Liver (tissue), 9 donors: Measurements from ENCODE around the gene GPR176. TPM values are rescaled to one million over a fixed set of nuclear protein-coding genes. Genes with fewer than 3 reads are reported as not detected.

Experiments used
- DNase-seq: peaks from one replicate; pipeline ENCODE4 v3.0.0-alpha.2; 2017; ENCODE audit warnings: low spot score
- H3K27ac ChIP-seq, 2 donors: one replicate each; pipeline ENCODE4 v1.7.0; 2013; ENCODE audit warnings: inconsistent platforms in 2 of 2, low read length in 2 of 2, control low read depth in 1 of 2, low read depth in 1 of 2, mild to moderate bottlenecking in 1 of 2
- H3K27me3 ChIP-seq, 4 donors: one replicate each; pipeline versions ENCODE4 v1.6.1 to v1.7.0; 2013; ENCODE audit warnings: low read length in 3 of 4, inconsistent platforms in 1 of 4, mild to moderate bottlenecking in 1 of 4, moderate library complexity in 1 of 4; ENCODE audit not compliant: control insufficient read depth in 4 of 4, insufficient read depth in 4 of 4
- H3K36me3 ChIP-seq, 4 donors: one replicate each; pipeline versions ENCODE4 v1.6.1 to v1.7.0; 2013; ENCODE audit warnings: low read length in 3 of 4, mild to moderate bottlenecking in 3 of 4, low read depth in 1 of 4, moderate library complexity in 1 of 4; ENCODE audit not compliant: control insufficient read depth in 4 of 4, insufficient read depth in 3 of 4
- H3K4me1 ChIP-seq, 4 donors: one replicate each; pipeline versions ENCODE4 v1.6.1 to v1.7.0; 2013; ENCODE audit warnings: low read length in 3 of 4, mild to moderate bottlenecking in 3 of 4, moderate library complexity in 1 of 4; ENCODE audit not compliant: control insufficient read depth in 4 of 4, insufficient read depth in 4 of 4
- H3K4me3 ChIP-seq, 3 donors: one replicate each; pipeline versions ENCODE4 v1.6.1 to v1.7.0; 2013; ENCODE audit warnings: low read length in 3 of 3, control low read depth in 1 of 3, low read depth in 1 of 3, mild to moderate bottlenecking in 1 of 3
- H3K9ac ChIP-seq, 2 donors: one replicate each; pipeline ENCODE4 v1.7.0; 2013; ENCODE audit warnings: low read length in 2 of 2, mild to moderate bottlenecking in 2 of 2, moderate library complexity in 2 of 2, control low read depth in 1 of 2, low read depth in 1 of 2
- H3K9me3 ChIP-seq, 4 donors: one replicate each; pipeline versions ENCODE4 v1.6.1 to v1.7.0; 2013; ENCODE audit warnings: low read length in 3 of 4; ENCODE audit not compliant: control insufficient read depth in 4 of 4
- EGR1 ChIP-seq, 2 donors: IDR thresholded peaks; 2 replicates each; pipeline ENCODE4 v1.6.1; 2016 to 2018; ENCODE audit warnings: antibody characterized with exemption in 2 of 2, low read depth in 2 of 2
- FOXA2 ChIP-seq: IDR thresholded peaks from 2 replicates; pipeline ENCODE4 v1.6.1; 2016; ENCODE audit warnings: antibody characterized with exemption
- HNF4A ChIP-seq, 2 donors: conservative IDR thresholded peaks; 2 replicates each; pipeline ENCODE4 v1.6.1; 2016; ENCODE audit warnings: antibody characterized with exemption in 2 of 2, mild to moderate bottlenecking in 2 of 2
- HNF4G ChIP-seq: IDR thresholded peaks from 2 replicates; pipeline ENCODE4 v1.6.1; 2016; ENCODE audit warnings: antibody characterized with exemption
- JUND ChIP-seq, 2 donors: IDR thresholded peaks; 2 replicates each; pipeline ENCODE4 v1.6.1; 2016; ENCODE audit warnings: antibody characterized with exemption in 2 of 2
- MAX ChIP-seq: IDR thresholded peaks from 2 replicates; pipeline ENCODE4 v1.6.1; 2016; ENCODE audit warnings: antibody characterized with exemption
- RAD21 ChIP-seq, 2 donors: IDR thresholded peaks; 2 replicates each; pipeline ENCODE4 v1.6.1; 2016; ENCODE audit warnings: antibody characterized with exemption in 2 of 2, mild to moderate bottlenecking in 2 of 2
- REST ChIP-seq: IDR thresholded peaks from 2 replicates; pipeline ENCODE4 v1.6.1; 2016; ENCODE audit warnings: antibody characterized with exemption, mild to moderate bottlenecking
- RXRA ChIP-seq, 2 donors: IDR thresholded peaks; 2 replicates each; pipeline ENCODE4 v1.6.1; 2017 to 2018; ENCODE audit warnings: antibody characterized with exemption in 2 of 2, mild to moderate bottlenecking in 1 of 2
- TAF1 ChIP-seq: conservative IDR thresholded peaks from 2 replicates; pipeline ENCODE4 v1.6.1; 2016; ENCODE audit warnings: antibody characterized with exemption, mild to moderate bottlenecking
- WGBS: extraction: QIAGEN DNeasy Blood & Tissue Kit; methylation state at CpG from one replicate; pipeline ENCODE4 v1.1.7; 2013; 5-methylcytosine and 5-hydroxymethylcytosine counted together
- polyA plus RNA-seq, 2 donors: library from polyadenylated mRNA; stranded (reverse) in 1 of 2; unstranded in 1 of 2; fragments of 200-250 nt in 1 of 2; fragments of >200 nt in 1 of 2; fragmentation: Nextera tagmentation in 1 of 2; extraction: Ambion mirVana in 1 of 2; gene quantifications; one replicate each; pipeline versions ENCODE4 v1.2.1 to v1.2.3, GENCODE V29; 2013 to 2015
- total RNA-seq, 2 donors: library from RNA; depleted of rRNA; stranded (reverse); fragments of >200 nt; gene quantifications; one replicate each; pipeline ENCODE4 v1.2.3, GENCODE V29; 2014
- TF ChIP-seq, protein P1 (sequence below): IDR thresholded peaks from 2 replicates; pipeline ENCODE4 v1.6.1; 2016; ENCODE audit warnings: antibody characterized with exemption
- TF ChIP-seq, protein P2 (sequence below): IDR thresholded peaks from 2 replicates; pipeline ENCODE4 v1.6.1; 2016; ENCODE audit warnings: antibody characterized with exemption
- TF ChIP-seq, protein P3 (sequence below): fragments of 150-350 bp; IDR thresholded peaks from 2 replicates; pipeline ENCODE4 v1.5.1; 2017; ENCODE audit warnings: improper control_type of control experiment, low read depth, low read length; ENCODE audit not compliant: missing input control
- donor health status: healthy.
- donor health status: healthy.
- donor health status: healthy.
- donor health status: healthy.
- donor health status: healthy.

GPR176 gene
- total and polyA plus RNA-seq, 4 donors = 0.44 to 1.7 (median 1.4) TPM

DNA sequence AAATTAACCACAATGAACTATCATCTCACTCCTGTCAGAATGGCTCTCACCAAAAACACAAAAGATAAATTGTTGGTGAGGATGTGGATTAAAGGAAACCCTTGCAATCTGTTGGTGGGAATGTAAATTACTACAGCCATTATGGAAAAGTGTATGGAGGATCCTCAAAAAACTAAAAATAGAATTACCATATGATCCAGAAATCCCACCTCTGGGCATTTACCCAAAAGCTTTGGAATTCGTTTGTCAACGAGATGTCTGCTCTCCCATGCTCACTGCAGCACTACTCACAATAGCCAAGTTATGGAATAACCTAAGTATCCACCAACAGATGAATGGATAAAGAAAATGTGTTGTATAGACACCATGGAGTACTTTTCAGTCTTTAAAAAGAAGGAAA, 159.1 kb downstream of the GPR176 start:
- H3K27ac ChIP-seq = no peak overlapping the region
- H3K4me1 ChIP-seq = no peaks in the 10 kb centered on the region
- 78% methylated on average over 2 of the region's 2 CpGs for WGBS
- TF ChIP-seq, protein P1, sequence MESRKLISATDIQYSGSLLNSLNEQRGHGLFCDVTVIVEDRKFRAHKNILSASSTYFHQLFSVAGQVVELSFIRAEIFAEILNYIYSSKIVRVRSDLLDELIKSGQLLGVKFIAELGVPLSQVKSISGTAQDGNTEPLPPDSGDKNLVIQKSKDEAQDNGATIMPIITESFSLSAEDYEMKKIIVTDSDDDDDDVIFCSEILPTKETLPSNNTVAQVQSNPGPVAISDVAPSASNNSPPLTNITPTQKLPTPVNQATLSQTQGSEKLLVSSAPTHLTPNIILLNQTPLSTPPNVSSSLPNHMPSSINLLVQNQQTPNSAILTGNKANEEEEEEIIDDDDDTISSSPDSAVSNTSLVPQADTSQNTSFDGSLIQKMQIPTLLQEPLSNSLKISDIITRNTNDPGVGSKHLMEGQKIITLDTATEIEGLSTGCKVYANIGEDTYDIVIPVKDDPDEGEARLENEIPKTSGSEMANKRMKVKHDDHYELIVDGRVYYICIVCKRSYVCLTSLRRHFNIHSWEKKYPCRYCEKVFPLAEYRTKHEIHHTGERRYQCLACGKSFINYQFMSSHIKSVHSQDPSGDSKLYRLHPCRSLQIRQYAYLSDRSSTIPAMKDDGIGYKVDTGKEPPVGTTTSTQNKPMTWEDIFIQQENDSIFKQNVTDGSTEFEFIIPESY = no peak
- no peak for TF ChIP-seq TAF1
- no peak for TF ChIP-seq FOXA2
- TF ChIP-seq, protein P2, sequence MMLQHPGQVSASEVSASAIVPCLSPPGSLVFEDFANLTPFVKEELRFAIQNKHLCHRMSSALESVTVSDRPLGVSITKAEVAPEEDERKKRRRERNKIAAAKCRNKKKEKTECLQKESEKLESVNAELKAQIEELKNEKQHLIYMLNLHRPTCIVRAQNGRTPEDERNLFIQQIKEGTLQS = no peak
- TF ChIP-seq HNF4A (conservative IDR thresholded peaks at IDR 0.05) = no peak
- no peak for DNase-seq
- no peaks in the 10 kb centered on the region for H3K36me3 ChIP-seq
- H3K9me3 ChIP-seq = no peaks in the 10 kb centered on the region
- no peaks in the 10 kb centered on the region for H3K27me3 ChIP-seq
- no peak overlapping the region for H3K4me3 ChIP-seq
- H3K9ac ChIP-seq = no peak overlapping the region

DNA sequence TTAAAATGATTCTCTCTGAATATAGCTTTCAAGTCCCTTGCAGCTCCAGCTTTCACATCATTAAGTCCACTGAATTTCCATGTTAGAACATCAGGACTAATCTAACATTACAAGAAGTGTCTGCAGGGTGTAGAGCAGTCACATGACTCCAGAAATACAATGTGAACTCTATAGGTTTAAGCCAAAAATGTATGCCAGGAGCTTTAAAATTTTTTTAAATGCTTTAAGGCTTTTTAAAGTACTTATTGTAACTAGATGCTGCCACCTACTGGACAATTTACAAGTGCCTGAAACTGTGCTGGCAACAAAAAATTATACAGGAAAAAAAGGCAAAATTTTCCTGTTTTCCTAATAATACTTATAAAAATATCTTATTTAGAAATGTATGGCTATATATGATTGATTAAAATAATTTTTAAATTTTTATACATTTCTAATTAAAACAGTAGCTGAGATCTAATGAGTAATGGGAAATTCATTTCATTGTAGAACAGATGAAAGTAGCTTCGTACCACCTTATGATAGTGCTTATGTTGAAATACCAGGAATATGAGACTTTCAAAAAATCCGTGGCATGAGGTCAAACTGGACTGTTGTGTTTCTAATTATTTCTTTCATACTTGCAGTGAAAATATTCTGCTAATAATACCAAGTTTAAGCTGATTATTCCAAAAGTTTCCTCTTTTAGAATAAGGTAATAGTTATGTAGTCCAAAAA, 163.1 kb downstream of the GPR176 start:
- no peaks in the 10 kb centered on the region for H3K36me3 ChIP-seq
- no peak overlapping the region for H3K4me3 ChIP-seq
- peaks cover 0 to 8% (median 0%) of the 10 kb centered on the region in 4 donors for H3K27me3 ChIP-seq
- DNase-seq = no peak
- no peak overlapping the region for H3K9ac ChIP-seq
- WGBS = 48% methylated on average over 2 of the region's 2 CpGs
- H3K9me3 ChIP-seq = no peaks in the 10 kb centered on the region
- no peaks in the 10 kb centered on the region for H3K4me1 ChIP-seq
- H3K27ac ChIP-seq = no peak overlapping the region
- TF ChIP-seq, protein P3, sequence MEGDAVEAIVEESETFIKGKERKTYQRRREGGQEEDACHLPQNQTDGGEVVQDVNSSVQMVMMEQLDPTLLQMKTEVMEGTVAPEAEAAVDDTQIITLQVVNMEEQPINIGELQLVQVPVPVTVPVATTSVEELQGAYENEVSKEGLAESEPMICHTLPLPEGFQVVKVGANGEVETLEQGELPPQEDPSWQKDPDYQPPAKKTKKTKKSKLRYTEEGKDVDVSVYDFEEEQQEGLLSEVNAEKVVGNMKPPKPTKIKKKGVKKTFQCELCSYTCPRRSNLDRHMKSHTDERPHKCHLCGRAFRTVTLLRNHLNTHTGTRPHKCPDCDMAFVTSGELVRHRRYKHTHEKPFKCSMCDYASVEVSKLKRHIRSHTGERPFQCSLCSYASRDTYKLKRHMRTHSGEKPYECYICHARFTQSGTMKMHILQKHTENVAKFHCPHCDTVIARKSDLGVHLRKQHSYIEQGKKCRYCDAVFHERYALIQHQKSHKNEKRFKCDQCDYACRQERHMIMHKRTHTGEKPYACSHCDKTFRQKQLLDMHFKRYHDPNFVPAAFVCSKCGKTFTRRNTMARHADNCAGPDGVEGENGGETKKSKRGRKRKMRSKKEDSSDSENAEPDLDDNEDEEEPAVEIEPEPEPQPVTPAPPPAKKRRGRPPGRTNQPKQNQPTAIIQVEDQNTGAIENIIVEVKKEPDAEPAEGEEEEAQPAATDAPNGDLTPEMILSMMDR = peak; percentile 71
- TF ChIP-seq RXRA (IDR thresholded peaks at IDR 0.05) = no peak
- TF ChIP-seq RAD21 (IDR thresholded peaks at IDR 0.05) = peak; percentile 80

DNA sequence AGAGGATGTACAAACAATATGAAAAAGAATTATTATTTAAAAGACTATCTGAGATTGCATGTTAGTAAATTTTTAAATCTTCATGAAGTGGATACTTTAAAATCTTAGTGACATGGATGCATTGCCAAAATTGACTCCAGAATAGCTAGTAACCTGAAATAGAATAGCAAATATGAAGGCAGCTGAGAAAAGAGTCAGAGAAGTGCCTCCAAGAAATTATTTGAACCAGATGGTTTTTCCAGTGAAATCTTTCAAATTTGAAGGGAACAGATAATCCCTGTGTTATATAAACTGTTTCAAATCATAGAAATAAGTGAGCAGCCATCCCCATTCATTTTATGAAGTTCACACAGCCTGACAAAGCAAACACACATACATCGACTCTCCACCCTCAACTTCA, 167.1 kb downstream of the GPR176 start:
- Histone ChIP-seq H3K36me3 (no peaks in the 10 kb centered on the region), H3K9me3 (no peaks in the 10 kb centered on the region), H3K9ac (no peak overlapping the region), H3K27me3 (peaks cover 0 to 8% (median 0%) of the 10 kb centered on the region in 4 donors), H3K27ac (no peak overlapping the region), H3K4me1 (peaks cover 0 to 3% (median 0%) of the 10 kb centered on the region in 4 donors), H3K4me3 (no peak overlapping the region)
- 88% methylated on average over 1 of the region's 1 CpG for WGBS
- no peak for DNase-seq
- TF ChIP-seq HNF4A (conservative IDR thresholded peaks at IDR 0.05) = no peak
- no peak for TF ChIP-seq JUND (IDR thresholded peaks at IDR 0.05)
- TF ChIP-seq, protein P3 = no peak
- no peak for TF ChIP-seq REST
- TF ChIP-seq, protein P2 = no peak
- TF ChIP-seq EGR1 (IDR thresholded peaks at IDR 0.05; ENCODE audit: low read depth in 2 of 2) = no peak
- no peak for TF ChIP-seq TAF1
- no peak for TF ChIP-seq HNF4G
- TF ChIP-seq MAX = no peak
